ENCODE results near the gene BRSK2. TPM values are rescaled to one million over a fixed set of nuclear protein-coding genes. Genes with fewer than 3 reads are reported as not detected.

The BRSK2 gene
- polyA plus RNA-seq, 1 of the 3 experiments (the other 2 are of a cell fraction) = 0.64 TPM

DNA sequence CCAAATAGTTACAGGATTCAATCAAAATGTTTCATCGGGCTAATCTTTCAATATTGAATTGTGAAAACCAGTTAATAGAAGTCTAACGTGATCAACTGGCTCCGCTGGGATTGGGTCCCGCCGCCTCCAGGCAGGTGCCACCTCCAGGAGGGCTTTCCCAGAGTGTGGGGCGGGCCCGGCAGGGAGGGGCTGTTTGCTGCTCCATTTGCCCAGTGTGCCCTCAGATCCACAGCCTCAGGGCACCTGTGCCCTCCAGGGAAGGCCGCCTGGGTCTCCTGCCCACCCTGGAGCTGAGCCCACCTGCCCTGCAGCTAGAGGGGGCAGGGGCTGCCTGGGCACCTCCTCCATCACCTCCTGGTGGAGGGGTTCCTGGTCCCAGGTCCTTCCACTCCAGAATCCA is 17.9 kb downstream of the BRSK2 start:
- H3K9me2 ChIP-seq = no peaks in the 10 kb centered on the region
- no peaks in the 10 kb centered on the region for H3K9me3 ChIP-seq
- no peaks in the 10 kb centered on the region for H3K79me2 ChIP-seq (ENCODE audit: insufficient read depth)
- H3K27ac ChIP-seq (ENCODE audit: low read depth in 2 of 2, low read length in 1 of 2) = no peak overlapping the region
- WGBS (ENCODE audit: low lambda C conversion rate) = 50% methylated on average over 2 of the region's 8 CpGs
- no peaks in the 10 kb centered on the region for H3K27me3 ChIP-seq (ENCODE audit: insufficient read depth)
- DNase-seq = no peak
- peaks cover 0 to 41% of the 10 kb centered on the region in 2 experiments; a peak in 1 of 4 replicates for H3K4me1 ChIP-seq (ENCODE audit: control insufficient read depth in 1 of 2, insufficient read depth in 2 of 2, low read depth in 1 of 2, low read length in 1 of 2)
- ChIA-PET POLR2A (no interaction called here), CTCF (no interaction called here)
- H3K4me2 ChIP-seq = no peak overlapping the region
- H3F3A ChIP-seq (replicated peaks; ENCODE audit: insufficient read depth) = no peaks in the 10 kb centered on the region
- no peaks in the 10 kb centered on the region for H4K20me1 ChIP-seq (ENCODE audit: insufficient read depth)
- no peak overlapping the region for H3K4me3 ChIP-seq (ENCODE audit: low read depth in 2 of 2, low read length in 1 of 2)
- no peak overlapping the region for H3K9ac ChIP-seq
- H2AFZ ChIP-seq (ENCODE audit: low read depth) = no peak overlapping the region
- TF ChIP-seq EP300 (IDR thresholded peaks at IDR 0.05; ENCODE audit: borderline replicate concordance in 1 of 2, low read depth in 1 of 2, low read length in 1 of 2) (no peak), FOXM1 (IDR thresholded peaks at IDR 0.05; ENCODE audit: low read depth) (no peak), CHD2 (IDR thresholded peaks at IDR 0.05; ENCODE audit: low read length, partially characterized antibody) (no peak), JUND (IDR thresholded peaks at IDR 0.05) (no peak), NRF1 (IDR thresholded peaks at IDR 0.05; ENCODE audit: low read depth, low read length) (no peak), NFIC (IDR thresholded peaks at IDR 0.05; ENCODE audit: borderline replicate concordance) (no peak), POLR2AphosphoS5 (IDR thresholded peaks at IDR 0.05; ENCODE audit: low read depth, low read length) (no peak)
- TF ChIP-seq, protein P1, sequence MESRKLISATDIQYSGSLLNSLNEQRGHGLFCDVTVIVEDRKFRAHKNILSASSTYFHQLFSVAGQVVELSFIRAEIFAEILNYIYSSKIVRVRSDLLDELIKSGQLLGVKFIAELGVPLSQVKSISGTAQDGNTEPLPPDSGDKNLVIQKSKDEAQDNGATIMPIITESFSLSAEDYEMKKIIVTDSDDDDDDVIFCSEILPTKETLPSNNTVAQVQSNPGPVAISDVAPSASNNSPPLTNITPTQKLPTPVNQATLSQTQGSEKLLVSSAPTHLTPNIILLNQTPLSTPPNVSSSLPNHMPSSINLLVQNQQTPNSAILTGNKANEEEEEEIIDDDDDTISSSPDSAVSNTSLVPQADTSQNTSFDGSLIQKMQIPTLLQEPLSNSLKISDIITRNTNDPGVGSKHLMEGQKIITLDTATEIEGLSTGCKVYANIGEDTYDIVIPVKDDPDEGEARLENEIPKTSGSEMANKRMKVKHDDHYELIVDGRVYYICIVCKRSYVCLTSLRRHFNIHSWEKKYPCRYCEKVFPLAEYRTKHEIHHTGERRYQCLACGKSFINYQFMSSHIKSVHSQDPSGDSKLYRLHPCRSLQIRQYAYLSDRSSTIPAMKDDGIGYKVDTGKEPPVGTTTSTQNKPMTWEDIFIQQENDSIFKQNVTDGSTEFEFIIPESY (IDR thresholded peaks at IDR 0.05; ENCODE audit: borderline replicate concordance, low read depth) = no peak
- TF ChIP-seq, protein P2, sequence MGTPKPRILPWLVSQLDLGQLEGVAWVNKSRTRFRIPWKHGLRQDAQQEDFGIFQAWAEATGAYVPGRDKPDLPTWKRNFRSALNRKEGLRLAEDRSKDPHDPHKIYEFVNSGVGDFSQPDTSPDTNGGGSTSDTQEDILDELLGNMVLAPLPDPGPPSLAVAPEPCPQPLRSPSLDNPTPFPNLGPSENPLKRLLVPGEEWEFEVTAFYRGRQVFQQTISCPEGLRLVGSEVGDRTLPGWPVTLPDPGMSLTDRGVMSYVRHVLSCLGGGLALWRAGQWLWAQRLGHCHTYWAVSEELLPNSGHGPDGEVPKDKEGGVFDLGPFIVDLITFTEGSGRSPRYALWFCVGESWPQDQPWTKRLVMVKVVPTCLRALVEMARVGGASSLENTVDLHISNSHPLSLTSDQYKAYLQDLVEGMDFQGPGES (IDR thresholded peaks at IDR 0.05; ENCODE audit: low read depth, low read length) = no peak
- TF ChIP-seq, protein P3, sequence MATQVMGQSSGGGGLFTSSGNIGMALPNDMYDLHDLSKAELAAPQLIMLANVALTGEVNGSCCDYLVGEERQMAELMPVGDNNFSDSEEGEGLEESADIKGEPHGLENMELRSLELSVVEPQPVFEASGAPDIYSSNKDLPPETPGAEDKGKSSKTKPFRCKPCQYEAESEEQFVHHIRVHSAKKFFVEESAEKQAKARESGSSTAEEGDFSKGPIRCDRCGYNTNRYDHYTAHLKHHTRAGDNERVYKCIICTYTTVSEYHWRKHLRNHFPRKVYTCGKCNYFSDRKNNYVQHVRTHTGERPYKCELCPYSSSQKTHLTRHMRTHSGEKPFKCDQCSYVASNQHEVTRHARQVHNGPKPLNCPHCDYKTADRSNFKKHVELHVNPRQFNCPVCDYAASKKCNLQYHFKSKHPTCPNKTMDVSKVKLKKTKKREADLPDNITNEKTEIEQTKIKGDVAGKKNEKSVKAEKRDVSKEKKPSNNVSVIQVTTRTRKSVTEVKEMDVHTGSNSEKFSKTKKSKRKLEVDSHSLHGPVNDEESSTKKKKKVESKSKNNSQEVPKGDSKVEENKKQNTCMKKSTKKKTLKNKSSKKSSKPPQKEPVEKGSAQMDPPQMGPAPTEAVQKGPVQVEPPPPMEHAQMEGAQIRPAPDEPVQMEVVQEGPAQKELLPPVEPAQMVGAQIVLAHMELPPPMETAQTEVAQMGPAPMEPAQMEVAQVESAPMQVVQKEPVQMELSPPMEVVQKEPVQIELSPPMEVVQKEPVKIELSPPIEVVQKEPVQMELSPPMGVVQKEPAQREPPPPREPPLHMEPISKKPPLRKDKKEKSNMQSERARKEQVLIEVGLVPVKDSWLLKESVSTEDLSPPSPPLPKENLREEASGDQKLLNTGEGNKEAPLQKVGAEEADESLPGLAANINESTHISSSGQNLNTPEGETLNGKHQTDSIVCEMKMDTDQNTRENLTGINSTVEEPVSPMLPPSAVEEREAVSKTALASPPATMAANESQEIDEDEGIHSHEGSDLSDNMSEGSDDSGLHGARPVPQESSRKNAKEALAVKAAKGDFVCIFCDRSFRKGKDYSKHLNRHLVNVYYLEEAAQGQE (IDR thresholded peaks at IDR 0.05; ENCODE audit: low read depth, low read length) = no peak
- H3K36me3 ChIP-seq (replicated peaks in 1 of 2; ENCODE audit: control insufficient read depth in 1 of 2, insufficient read depth in 2 of 2, low read length in 1 of 2) = no peaks in the 10 kb centered on the region

DNA sequence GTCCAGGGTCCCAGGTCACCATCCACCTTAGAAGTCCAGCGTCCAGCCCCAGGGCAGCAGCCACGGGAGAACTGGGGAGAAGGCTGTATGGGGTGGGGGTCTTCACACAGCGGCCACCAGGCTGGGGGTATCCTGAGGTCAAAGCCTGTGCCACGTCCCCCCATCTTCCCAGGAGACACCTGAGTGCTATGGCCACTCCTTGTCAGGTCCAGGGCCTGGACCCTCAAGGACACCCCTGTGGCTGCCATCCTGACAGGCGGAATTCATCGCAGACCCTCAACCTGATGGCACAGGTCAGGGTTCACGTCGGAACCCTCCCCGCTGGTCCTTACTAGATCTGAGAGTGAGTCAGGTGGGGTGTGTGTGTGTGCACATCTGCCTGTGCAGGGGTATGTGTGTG is 18.6 kb downstream of the BRSK2 start:
- Histone ChIP-seq H3K9ac (no peak overlapping the region), H4K20me1 (ENCODE audit: insufficient read depth) (no peaks in the 10 kb centered on the region), H3K27ac (ENCODE audit: low read depth in 2 of 2, low read length in 1 of 2) (no peak overlapping the region), H3K9me3 (no peaks in the 10 kb centered on the region), H2AFZ (ENCODE audit: low read depth) (no peak overlapping the region), H3K9me2 (no peaks in the 10 kb centered on the region), H3K4me1 (ENCODE audit: control insufficient read depth in 1 of 2, insufficient read depth in 2 of 2, low read depth in 1 of 2, low read length in 1 of 2) (peaks cover 0 to 38% of the 10 kb centered on the region in 2 experiments; a peak in 1 of 4 replicates), H3F3A (replicated peaks; ENCODE audit: insufficient read depth) (no peaks in the 10 kb centered on the region), H3K36me3 (replicated peaks in 1 of 2; ENCODE audit: control insufficient read depth in 1 of 2, insufficient read depth in 2 of 2, low read length in 1 of 2) (no peaks in the 10 kb centered on the region), H3K27me3 (ENCODE audit: insufficient read depth) (no peaks in the 10 kb centered on the region), H3K4me2 (no peak overlapping the region), H3K4me3 (ENCODE audit: low read depth in 2 of 2, low read length in 1 of 2) (no peak overlapping the region), H3K79me2 (ENCODE audit: insufficient read depth) (no peaks in the 10 kb centered on the region)
- no peak for DNase-seq
- POLR2A ChIA-PET = no interaction called here
- WGBS (ENCODE audit: low lambda C conversion rate) = 57% methylated on average over 7 of the region's 9 CpGs
- CTCF ChIA-PET = no interaction called here
- TF ChIP-seq RXRA (IDR thresholded peaks at IDR 0.05; ENCODE audit: borderline replicate concordance, low read depth) (no peak), ELF1 (IDR thresholded peaks at IDR 0.05) (no peak), FOSL2 (IDR thresholded peaks at IDR 0.05; ENCODE audit: borderline replicate concordance, low read depth) (no peak), GABPA (IDR thresholded peaks at IDR 0.05; ENCODE audit: low read depth) (no peak), JUND (IDR thresholded peaks at IDR 0.05) (no peak), RCOR1 (IDR thresholded peaks at IDR 0.05; ENCODE audit: low read length) (no peak)
- TF ChIP-seq, protein P3 (IDR thresholded peaks at IDR 0.05; ENCODE audit: low read depth, low read length) = no peak
- TF ChIP-seq, protein P4, sequence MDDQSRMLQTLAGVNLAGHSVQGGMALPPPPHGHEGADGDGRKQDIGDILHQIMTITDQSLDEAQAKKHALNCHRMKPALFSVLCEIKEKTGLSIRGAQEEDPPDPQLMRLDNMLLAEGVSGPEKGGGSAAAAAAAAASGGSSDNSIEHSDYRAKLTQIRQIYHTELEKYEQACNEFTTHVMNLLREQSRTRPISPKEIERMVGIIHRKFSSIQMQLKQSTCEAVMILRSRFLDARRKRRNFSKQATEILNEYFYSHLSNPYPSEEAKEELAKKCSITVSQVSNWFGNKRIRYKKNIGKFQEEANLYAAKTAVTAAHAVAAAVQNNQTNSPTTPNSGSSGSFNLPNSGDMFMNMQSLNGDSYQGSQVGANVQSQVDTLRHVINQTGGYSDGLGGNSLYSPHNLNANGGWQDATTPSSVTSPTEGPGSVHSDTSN (IDR thresholded peaks at IDR 0.05) = no peak
- TF ChIP-seq, protein P5, sequence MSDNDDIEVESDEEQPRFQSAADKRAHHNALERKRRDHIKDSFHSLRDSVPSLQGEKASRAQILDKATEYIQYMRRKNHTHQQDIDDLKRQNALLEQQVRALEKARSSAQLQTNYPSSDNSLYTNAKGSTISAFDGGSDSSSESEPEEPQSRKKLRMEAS (IDR thresholded peaks at IDR 0.05; ENCODE audit: low read depth) = no peak
